ENCODE measurements around the gene HEPACAM.

The HEPACAM gene

GRCh38 chr11:124893781-124894401, 42.0 kb downstream of the HEPACAM start:
- no peak overlapping the region for H3K18ac ChIP-seq (ENCODE audit: low read length)
- no peaks in the 10 kb centered on the region for H3K79me2 ChIP-seq (ENCODE audit: control insufficient read depth, insufficient read depth, low read length, poor library complexity)
- no CpG with 5 or more reads among the region's 14 CpGs for WGBS (ENCODE audit: extremely low coverage, insufficient coverage, insufficient read length)
- no peak overlapping the region for H3K9ac ChIP-seq (ENCODE audit: low read length)
- H4K12ac ChIP-seq (ENCODE audit: low read depth, low read length): no peak overlapping the region
- no peak overlapping the region for H3K14ac ChIP-seq (ENCODE audit: low read length)
- DNase-seq: no peak
- H3K4me1 ChIP-seq (ENCODE audit: control insufficient read depth in 1 of 2, insufficient read depth in 2 of 2, low read length in 2 of 2): peaks cover 18% of the 10 kb centered on the region in 2 experiments
- no peak overlapping the region for H3K4me3 ChIP-seq (ENCODE audit: low read depth, low read length)
- no peak overlapping the region for H2BK12ac ChIP-seq (ENCODE audit: low read length)
- no peak overlapping the region for H2AK5ac ChIP-seq (ENCODE audit: low read length)
- no peaks in the 10 kb centered on the region for H3K27me3 ChIP-seq (ENCODE audit: insufficient read depth, low read length)
- H2BK120ac ChIP-seq (ENCODE audit: insufficient read depth, low read length, poor library complexity): no peak overlapping the region
- no peak overlapping the region for H3K27ac ChIP-seq (ENCODE audit: low read depth, low read length)
- no peak overlapping the region for H2BK5ac ChIP-seq (ENCODE audit: low read depth, low read length, poor library complexity)
- no peak overlapping the region for H3K4ac ChIP-seq (ENCODE audit: low read depth, low read length)
- H3K36me3 ChIP-seq (ENCODE audit: control insufficient read depth in 1 of 2, insufficient read depth in 2 of 2, low read length in 2 of 2): no peaks in the 10 kb centered on the region
- no peak overlapping the region for H4K8ac ChIP-seq (ENCODE audit: low read depth, low read length)
- no peak overlapping the region for H3K4me2 ChIP-seq (ENCODE audit: low read length)
- H3K79me1 ChIP-seq (ENCODE audit: low read length): peaks cover 3% of the 10 kb centered on the region
- H4K91ac ChIP-seq (ENCODE audit: low read depth, low read length): no peak overlapping the region
- no peak overlapping the region for H3K23ac ChIP-seq (ENCODE audit: low read length)
- peaks cover 2% of the 10 kb centered on the region for H3K9me3 ChIP-seq (ENCODE audit: insufficient read depth, low read depth, low read length)
- no peak overlapping the region for H2AFZ ChIP-seq (ENCODE audit: insufficient read depth, low read length, poor library complexity)

- H2AFZ ChIP-seq (ENCODE audit: insufficient read depth, low read length, poor library complexity): no peak overlapping the region
- H2BK120ac ChIP-seq (ENCODE audit: insufficient read depth, low read length, poor library complexity): no peak overlapping the region
- H4K12ac ChIP-seq (ENCODE audit: low read depth, low read length): no peak overlapping the region
- H3K27me3 ChIP-seq (ENCODE audit: insufficient read depth, low read length): peaks cover 2% of the 10 kb centered on the region
- no peaks in the 10 kb centered on the region for H3K9me3 ChIP-seq (ENCODE audit: insufficient read depth, low read depth, low read length)
- H2BK5ac ChIP-seq (ENCODE audit: low read depth, low read length, poor library complexity): no peak overlapping the region
- H3K9ac ChIP-seq (ENCODE audit: low read length): no peak overlapping the region
- DNase-seq: no peak
- H3K4me2 ChIP-seq (ENCODE audit: low read length): no peak overlapping the region
- H4K8ac ChIP-seq (ENCODE audit: low read depth, low read length): no peak overlapping the region
- no peak overlapping the region for H3K27ac ChIP-seq (ENCODE audit: low read depth, low read length)
- H3K23ac ChIP-seq (ENCODE audit: low read length): no peak overlapping the region
- no peak overlapping the region for H3K4ac ChIP-seq (ENCODE audit: low read depth, low read length)
- H3K18ac ChIP-seq (ENCODE audit: low read length): no peak overlapping the region
- H3K14ac ChIP-seq (ENCODE audit: low read length): no peak overlapping the region
- H2BK12ac ChIP-seq (ENCODE audit: low read length): no peak overlapping the region
- H4K91ac ChIP-seq (ENCODE audit: low read depth, low read length): no peak overlapping the region
- no peaks in the 10 kb centered on the region for H3K36me3 ChIP-seq (ENCODE audit: control insufficient read depth in 1 of 2, insufficient read depth in 2 of 2, low read length in 2 of 2)
- no peaks in the 10 kb centered on the region for H3K79me2 ChIP-seq (ENCODE audit: control insufficient read depth, insufficient read depth, low read length, poor library complexity)
- WGBS (ENCODE audit: extremely low coverage, insufficient coverage, insufficient read length): no CpG with 5 or more reads among the region's 9 CpGs
- peaks cover 12 to 15% of the 10 kb centered on the region in 2 experiments for H3K4me1 ChIP-seq (ENCODE audit: control insufficient read depth in 1 of 2, insufficient read depth in 2 of 2, low read length in 2 of 2)
- no peak overlapping the region for H2AK5ac ChIP-seq (ENCODE audit: low read length)
- H3K79me1 ChIP-seq (ENCODE audit: low read length): peaks cover 3% of the 10 kb centered on the region
- H3K4me3 ChIP-seq (ENCODE audit: low read depth, low read length): no peak overlapping the region
Measured at GRCh38 chr11:124892750-124893454, 42.9 kb downstream of the HEPACAM start.

GRCh38 chr11:124892146-124892545, 43.7 kb downstream of the HEPACAM start:
- H2BK5ac ChIP-seq (ENCODE audit: low read depth, low read length, poor library complexity): no peak overlapping the region
- H4K91ac ChIP-seq (ENCODE audit: low read depth, low read length): no peak overlapping the region
- WGBS (ENCODE audit: extremely low coverage, insufficient coverage, insufficient read length): no CpG with 5 or more reads among the region's 2 CpGs
- H3K27ac ChIP-seq (ENCODE audit: low read depth, low read length): no peak overlapping the region
- H3K36me3 ChIP-seq (ENCODE audit: control insufficient read depth in 1 of 2, insufficient read depth in 2 of 2, low read length in 2 of 2): no peaks in the 10 kb centered on the region
- H3K4me1 ChIP-seq (ENCODE audit: control insufficient read depth in 1 of 2, insufficient read depth in 2 of 2, low read length in 2 of 2): peaks cover 12% of the 10 kb centered on the region in 2 experiments
- H3K9ac ChIP-seq (ENCODE audit: low read length): no peak overlapping the region
- no peak overlapping the region for H3K4me3 ChIP-seq (ENCODE audit: low read depth, low read length)
- H3K79me2 ChIP-seq (ENCODE audit: control insufficient read depth, insufficient read depth, low read length, poor library complexity): no peaks in the 10 kb centered on the region
- H3K4ac ChIP-seq (ENCODE audit: low read depth, low read length): no peak overlapping the region
- no peak overlapping the region for H2BK120ac ChIP-seq (ENCODE audit: insufficient read depth, low read length, poor library complexity)
- H4K12ac ChIP-seq (ENCODE audit: low read depth, low read length): no peak overlapping the region
- no peak overlapping the region for H2AFZ ChIP-seq (ENCODE audit: insufficient read depth, low read length, poor library complexity)
- no peak overlapping the region for H3K14ac ChIP-seq (ENCODE audit: low read length)
- no peak overlapping the region for H3K23ac ChIP-seq (ENCODE audit: low read length)
- DNase-seq: no peak
- no peak overlapping the region for H3K4me2 ChIP-seq (ENCODE audit: low read length)
- peaks cover 2% of the 10 kb centered on the region for H3K27me3 ChIP-seq (ENCODE audit: insufficient read depth, low read length)
- H2AK5ac ChIP-seq (ENCODE audit: low read length): no peak overlapping the region
- no peak overlapping the region for H4K8ac ChIP-seq (ENCODE audit: low read depth, low read length)
- peaks cover 3% of the 10 kb centered on the region for H3K79me1 ChIP-seq (ENCODE audit: low read length)
- H2BK12ac ChIP-seq (ENCODE audit: low read length): no peak overlapping the region
- no peaks in the 10 kb centered on the region for H3K9me3 ChIP-seq (ENCODE audit: insufficient read depth, low read depth, low read length)
- no peak overlapping the region for H3K18ac ChIP-seq (ENCODE audit: low read length)

GRCh38 chr11:124891373-124891861, 44.4 kb downstream of the HEPACAM start:
- Histone ChIP-seq H3K4ac (ENCODE audit: low read depth, low read length) (no peak overlapping the region), H3K79me2 (ENCODE audit: control insufficient read depth, insufficient read depth, low read length, poor library complexity) (no peaks in the 10 kb centered on the region), H2BK5ac (ENCODE audit: low read depth, low read length, poor library complexity) (no peak overlapping the region), H4K91ac (ENCODE audit: low read depth, low read length) (no peak overlapping the region), H3K79me1 (ENCODE audit: low read length) (no peaks in the 10 kb centered on the region), H3K23ac (ENCODE audit: low read length) (no peak overlapping the region), H2AK5ac (ENCODE audit: low read length) (no peak overlapping the region), H3K36me3 (ENCODE audit: control insufficient read depth in 1 of 2, insufficient read depth in 2 of 2, low read length in 2 of 2) (no peaks in the 10 kb centered on the region), H3K9me3 (ENCODE audit: insufficient read depth, low read depth, low read length) (no peaks in the 10 kb centered on the region), H4K8ac (ENCODE audit: low read depth, low read length) (no peak overlapping the region), H3K27me3 (ENCODE audit: insufficient read depth, low read length) (peaks cover 2% of the 10 kb centered on the region), H4K12ac (ENCODE audit: low read depth, low read length) (no peak overlapping the region), H3K4me3 (ENCODE audit: low read depth, low read length) (no peak overlapping the region), H2AFZ (ENCODE audit: insufficient read depth, low read length, poor library complexity) (no peak overlapping the region), H3K27ac (ENCODE audit: low read depth, low read length) (no peak overlapping the region), H3K18ac (ENCODE audit: low read length) (no peak overlapping the region), H2BK12ac (ENCODE audit: low read length) (no peak overlapping the region), H3K9ac (ENCODE audit: low read length) (no peak overlapping the region), H3K14ac (ENCODE audit: low read length) (no peak overlapping the region), H3K4me1 (ENCODE audit: control insufficient read depth in 1 of 2, insufficient read depth in 2 of 2, low read length in 2 of 2) (peaks cover 5% of the 10 kb centered on the region in 2 experiments), H2BK120ac (ENCODE audit: insufficient read depth, low read length, poor library complexity) (no peak overlapping the region), H3K4me2 (ENCODE audit: low read length) (no peak overlapping the region)
- WGBS (ENCODE audit: extremely low coverage, insufficient coverage, insufficient read length): no CpG with 5 or more reads among the region's 12 CpGs
- no peak for DNase-seq

Data from trophoblast cell (in vitro differentiated cells and primary cell).